ENCODE results near the gene CTSF.

CTSF gene

DNA sequence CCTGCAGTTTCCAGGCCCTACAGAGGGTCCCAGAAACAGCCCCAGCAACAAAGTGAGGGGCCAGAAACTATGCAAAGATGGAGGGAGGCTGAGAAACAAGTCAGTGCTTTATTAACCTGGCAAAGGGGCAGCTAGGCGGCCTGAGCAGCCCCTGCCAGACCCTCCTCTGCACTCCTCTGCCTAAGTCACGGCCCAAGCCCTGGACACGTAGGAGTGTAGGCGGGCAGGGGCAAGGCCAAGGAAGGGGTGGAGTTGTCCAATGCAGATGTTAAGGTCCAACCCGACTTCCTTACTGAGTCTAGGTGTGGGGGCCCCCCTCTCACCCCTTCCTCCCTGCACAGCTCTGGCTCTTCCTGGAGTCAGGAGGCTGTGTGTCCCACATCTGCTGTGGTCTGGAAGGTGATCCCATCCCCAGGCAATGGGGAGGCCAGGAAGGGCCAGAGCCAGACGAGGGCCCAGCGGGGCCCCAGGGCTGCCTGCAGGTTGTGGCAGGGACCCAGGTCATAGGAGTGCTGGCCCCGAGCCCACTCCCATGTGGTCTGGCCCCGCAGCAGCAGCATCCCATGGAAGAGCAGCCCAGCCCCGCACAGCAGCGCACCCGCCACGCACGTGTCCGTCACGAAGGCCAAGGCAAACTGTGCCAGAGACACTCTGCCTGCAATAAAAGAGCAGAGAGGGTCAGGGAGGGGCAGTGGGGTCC is 29.1 kb downstream of the CTSF start:
- no peak for DNase-seq (ENCODE audit: low read depth)
- H3K4me3 ChIP-seq (ENCODE audit: control insufficient read depth, low read depth, low read length), result no peak overlapping the region
- TF ChIP-seq, protein P1, sequence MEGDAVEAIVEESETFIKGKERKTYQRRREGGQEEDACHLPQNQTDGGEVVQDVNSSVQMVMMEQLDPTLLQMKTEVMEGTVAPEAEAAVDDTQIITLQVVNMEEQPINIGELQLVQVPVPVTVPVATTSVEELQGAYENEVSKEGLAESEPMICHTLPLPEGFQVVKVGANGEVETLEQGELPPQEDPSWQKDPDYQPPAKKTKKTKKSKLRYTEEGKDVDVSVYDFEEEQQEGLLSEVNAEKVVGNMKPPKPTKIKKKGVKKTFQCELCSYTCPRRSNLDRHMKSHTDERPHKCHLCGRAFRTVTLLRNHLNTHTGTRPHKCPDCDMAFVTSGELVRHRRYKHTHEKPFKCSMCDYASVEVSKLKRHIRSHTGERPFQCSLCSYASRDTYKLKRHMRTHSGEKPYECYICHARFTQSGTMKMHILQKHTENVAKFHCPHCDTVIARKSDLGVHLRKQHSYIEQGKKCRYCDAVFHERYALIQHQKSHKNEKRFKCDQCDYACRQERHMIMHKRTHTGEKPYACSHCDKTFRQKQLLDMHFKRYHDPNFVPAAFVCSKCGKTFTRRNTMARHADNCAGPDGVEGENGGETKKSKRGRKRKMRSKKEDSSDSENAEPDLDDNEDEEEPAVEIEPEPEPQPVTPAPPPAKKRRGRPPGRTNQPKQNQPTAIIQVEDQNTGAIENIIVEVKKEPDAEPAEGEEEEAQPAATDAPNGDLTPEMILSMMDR (IDR thresholded peaks at IDR 0.05; ENCODE audit: control insufficient read depth, insufficient read depth, low read depth, low read length, missing control alignments), result no peak

DNA sequence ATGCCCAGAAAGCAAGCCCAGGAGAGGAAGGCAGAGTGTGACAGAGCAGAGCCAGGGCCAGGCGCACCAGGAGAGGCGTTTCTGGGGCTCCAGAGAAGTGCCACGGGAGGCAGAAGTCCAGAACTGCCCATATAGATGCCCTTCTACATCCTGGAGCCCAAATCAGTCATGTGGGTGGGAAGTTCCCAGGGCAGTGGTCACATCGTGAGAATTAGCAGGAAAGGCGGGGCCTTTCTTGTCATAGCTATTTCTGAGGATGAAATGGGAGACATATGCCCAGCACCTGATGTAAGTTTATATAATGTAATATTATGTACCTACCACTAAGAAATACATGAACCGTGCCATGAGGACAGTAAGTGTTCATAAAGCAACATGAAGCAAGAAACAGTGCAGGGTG is 35.6 kb downstream of the CTSF start:
- no peak for DNase-seq (ENCODE audit: low read depth)
- no peak overlapping the region for H3K4me3 ChIP-seq (ENCODE audit: control insufficient read depth, low read depth, low read length)
- TF ChIP-seq, protein P1 (IDR thresholded peaks at IDR 0.05; ENCODE audit: control insufficient read depth, insufficient read depth, low read depth, low read length, missing control alignments), result no peak

DNA sequence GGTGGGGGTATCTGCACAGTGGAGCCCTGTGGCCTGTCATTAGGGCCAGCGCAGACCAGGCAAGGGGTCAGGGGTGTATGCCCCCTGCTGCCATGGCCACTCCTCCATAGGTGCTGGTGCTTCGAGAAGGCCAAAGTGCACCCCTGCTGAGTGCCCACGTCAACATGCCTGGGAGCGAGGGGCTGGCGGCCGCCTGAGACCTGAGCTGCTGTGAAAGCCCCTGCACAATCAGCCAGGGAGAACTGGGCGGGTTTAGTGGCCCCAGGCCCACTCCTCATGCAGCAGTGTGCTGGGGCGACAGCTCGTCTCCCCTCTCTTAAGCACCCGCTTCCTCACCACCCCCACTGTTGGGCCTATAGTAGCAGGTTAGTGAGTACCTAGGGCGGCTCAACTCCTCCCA is 36.6 kb downstream of the CTSF start:
- TF ChIP-seq, protein P1 (IDR thresholded peaks at IDR 0.05; ENCODE audit: control insufficient read depth, insufficient read depth, low read depth, low read length, missing control alignments), result no peak
- no peak overlapping the region for H3K4me3 ChIP-seq (ENCODE audit: control insufficient read depth, low read depth, low read length)
- DNase-seq (ENCODE audit: low read depth), result no peak

DNA sequence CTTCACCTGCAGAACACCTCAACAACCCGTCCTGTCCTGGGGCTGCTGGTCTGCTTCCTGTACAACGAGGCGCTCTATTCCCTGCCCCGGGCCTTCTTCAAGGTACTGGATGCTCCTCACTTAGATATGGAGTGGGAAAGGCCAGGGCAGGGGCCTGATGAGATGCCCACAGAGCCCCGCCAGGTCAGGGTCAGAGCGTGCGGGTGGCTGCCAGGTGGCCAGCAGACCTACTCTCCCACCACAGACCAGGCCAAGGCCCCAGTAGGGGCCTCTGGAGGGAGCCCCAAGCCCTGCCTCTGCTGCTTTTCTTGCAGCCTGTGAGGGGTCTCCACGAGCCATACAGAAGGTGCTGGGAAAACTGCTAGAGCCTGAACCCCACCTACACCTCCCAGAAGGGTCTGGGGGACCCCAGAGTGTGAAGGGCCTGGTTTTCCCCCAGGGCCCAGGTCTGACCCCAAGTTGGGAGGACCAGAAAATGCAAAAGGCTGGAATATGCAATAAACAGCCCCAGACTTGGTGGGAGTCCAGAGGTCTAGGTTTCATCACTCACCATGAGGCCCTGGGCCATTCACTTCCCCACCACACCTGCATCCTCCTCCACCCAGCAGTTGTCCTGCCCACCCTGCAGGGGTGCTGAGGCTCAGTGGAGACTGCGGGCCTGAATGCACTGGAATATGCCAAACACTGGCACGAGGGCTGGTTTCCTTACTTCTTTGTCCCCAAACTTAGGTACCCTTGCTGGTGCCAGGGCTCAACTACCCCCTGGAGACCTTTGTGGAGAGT is 37.3 kb downstream of the CTSF start:
- TF ChIP-seq, protein P1 (IDR thresholded peaks at IDR 0.05; ENCODE audit: control insufficient read depth, insufficient read depth, low read depth, low read length, missing control alignments), result no peak
- H3K4me3 ChIP-seq (ENCODE audit: control insufficient read depth, low read depth, low read length), result no peak overlapping the region
- no peak for DNase-seq (ENCODE audit: low read depth)

DNA sequence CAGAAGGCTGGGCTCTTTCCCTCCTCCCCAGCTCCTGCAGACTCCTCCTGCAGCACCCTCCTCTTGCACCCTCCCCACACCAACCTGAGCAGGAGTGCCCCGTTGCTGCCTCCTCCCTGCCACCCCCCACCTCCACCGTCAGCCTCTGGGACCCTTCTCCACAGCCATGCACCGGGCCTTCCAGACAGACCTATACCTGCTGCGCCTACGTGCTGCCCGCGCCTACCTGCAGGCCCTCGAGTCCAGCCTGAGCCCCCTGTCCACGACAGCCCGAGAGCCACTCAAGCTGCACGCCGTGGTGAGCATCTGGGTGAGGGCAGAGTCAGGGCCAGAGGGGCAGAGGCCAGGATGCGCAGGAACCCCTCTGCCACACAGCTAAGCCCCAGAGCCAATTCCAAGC is 38.8 kb downstream of the CTSF start:
- TF ChIP-seq, protein P1 (IDR thresholded peaks at IDR 0.05; ENCODE audit: control insufficient read depth, insufficient read depth, low read depth, low read length, missing control alignments), result no peak
- no peak for DNase-seq (ENCODE audit: low read depth)
- H3K4me3 ChIP-seq (ENCODE audit: control insufficient read depth, low read depth, low read length), result no peak overlapping the region

DNA sequence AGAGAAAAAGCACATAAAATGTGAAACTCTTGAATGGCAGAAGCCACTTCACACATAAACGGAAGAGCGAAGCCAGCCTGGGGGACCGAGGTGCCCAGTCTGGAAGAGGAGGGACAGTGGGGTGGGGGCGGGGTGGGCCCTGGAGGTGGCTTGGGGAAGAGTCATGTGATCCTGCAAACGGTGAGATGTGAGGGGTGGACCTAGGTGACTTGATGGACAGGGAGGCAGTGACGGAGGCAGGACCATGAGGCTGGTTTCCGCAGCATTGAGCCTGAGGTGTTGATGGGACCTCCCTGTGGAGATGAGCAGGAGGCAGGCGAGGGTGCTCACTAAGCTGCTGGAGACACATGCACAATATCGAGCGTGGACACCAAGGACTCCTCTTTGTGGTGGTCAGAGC is 39.3 kb downstream of the CTSF start:
- no peak overlapping the region for H3K4me3 ChIP-seq (ENCODE audit: control insufficient read depth, low read depth, low read length)
- DNase-seq (ENCODE audit: low read depth), result no peak
- TF ChIP-seq, protein P1 (IDR thresholded peaks at IDR 0.05; ENCODE audit: control insufficient read depth, insufficient read depth, low read depth, low read length, missing control alignments), result no peak

Data from AG09309 (cell line).